Parathyroid adenoma (tissue), 2 donors: ENCODE results near the gene SEPTIN1.

ENCODE experiments used
- H2AFZ ChIP-seq: fragments of 300-600 bp; sonication (generic); one replicate; pipeline ENCODE4 v1.7.0; 2017; ENCODE audit warnings: antibody characterized with exemption, mild to moderate bottlenecking
- H3K27ac ChIP-seq: fragments of 300-600 bp; sonication (generic); one replicate; pipeline ENCODE4 v1.7.0; 2017
- H3K27me3 ChIP-seq: fragments of 300-600 bp; sonication (generic); one replicate; pipeline ENCODE4 v1.7.0; 2017; ENCODE audit warnings: low read length; ENCODE audit not compliant: control insufficient read depth, insufficient read depth
- H3K36me3 ChIP-seq: fragments of 300-600 bp; sonication (generic); one replicate; pipeline ENCODE4 v1.7.0; 2017; ENCODE audit warnings: low read length; ENCODE audit not compliant: control insufficient read depth, insufficient read depth
- H3K4me1 ChIP-seq: fragments of 300-600 bp; sonication (generic); one replicate; pipeline ENCODE4 v1.7.0; 2017; ENCODE audit warnings: control low read depth
- H3K4me2 ChIP-seq: fragments of 300-600 bp; sonication (generic); one replicate; pipeline ENCODE4 v1.7.0; 2017; ENCODE audit warnings: low read length
- H3K4me3 ChIP-seq: fragments of 300-600 bp; sonication (generic); one replicate; pipeline ENCODE4 v1.7.0; 2017; ENCODE audit warnings: low read depth, low read length
- H3K79me2 ChIP-seq: fragments of 300-600 bp; sonication (generic); one replicate; pipeline ENCODE4 v1.7.0; 2017; ENCODE audit warnings: control low read depth
- H3K9ac ChIP-seq: fragments of 300-600 bp; sonication (generic); one replicate; pipeline ENCODE4 v1.7.0; 2017; ENCODE audit warnings: mild to moderate bottlenecking
- H3K9me3 ChIP-seq: fragments of 300-600 bp; sonication (generic); one replicate; pipeline ENCODE4 v1.7.0; 2017; ENCODE audit warnings: low read length; ENCODE audit not compliant: control insufficient read depth
- TF ChIP-seq, protein P1 (sequence below): fragments of 300-600 bp; sonication (generic); IDR thresholded peaks from one replicate; pipeline ENCODE4 v1.7.0; 2017; ENCODE audit warnings: antibody characterized with exemption, mild to moderate bottlenecking
- donor health status: primary hyperparathyroidism.

The SEPTIN1 gene

DNA sequence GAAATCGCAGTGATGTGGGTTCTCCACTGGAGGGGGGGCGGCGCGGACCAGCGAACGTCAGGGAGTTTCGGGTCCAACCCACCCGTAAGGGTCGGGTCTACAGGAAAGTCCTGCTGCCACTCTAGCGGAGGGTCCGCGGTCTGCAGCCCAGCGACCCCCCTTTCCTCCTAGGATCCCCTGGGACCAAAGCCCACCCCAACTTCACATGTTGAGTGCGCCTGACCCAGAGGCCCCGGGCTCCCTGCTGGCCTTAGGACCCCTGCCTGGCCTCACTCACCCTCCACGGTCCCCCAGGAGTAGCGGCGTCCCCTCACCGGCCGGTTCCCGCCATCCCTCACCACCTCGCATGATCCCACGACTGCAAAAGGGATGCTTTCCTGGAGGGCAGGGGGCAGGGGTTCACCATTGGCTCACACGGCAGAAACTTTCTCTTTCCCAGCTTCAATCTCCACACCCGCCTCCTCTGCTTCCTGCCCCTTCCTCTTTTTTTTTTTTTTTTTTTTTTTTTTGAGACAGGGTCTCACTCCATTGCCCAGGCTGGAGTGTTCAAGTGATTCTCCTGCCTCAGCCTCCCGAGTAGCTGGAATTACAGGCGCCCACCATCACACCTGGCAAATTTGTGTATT is 3.1 kb downstream of the SEPTIN1 start:
- peak overlapping the region; percentile 98 for H3K4me3 ChIP-seq
- TF ChIP-seq, protein P1, sequence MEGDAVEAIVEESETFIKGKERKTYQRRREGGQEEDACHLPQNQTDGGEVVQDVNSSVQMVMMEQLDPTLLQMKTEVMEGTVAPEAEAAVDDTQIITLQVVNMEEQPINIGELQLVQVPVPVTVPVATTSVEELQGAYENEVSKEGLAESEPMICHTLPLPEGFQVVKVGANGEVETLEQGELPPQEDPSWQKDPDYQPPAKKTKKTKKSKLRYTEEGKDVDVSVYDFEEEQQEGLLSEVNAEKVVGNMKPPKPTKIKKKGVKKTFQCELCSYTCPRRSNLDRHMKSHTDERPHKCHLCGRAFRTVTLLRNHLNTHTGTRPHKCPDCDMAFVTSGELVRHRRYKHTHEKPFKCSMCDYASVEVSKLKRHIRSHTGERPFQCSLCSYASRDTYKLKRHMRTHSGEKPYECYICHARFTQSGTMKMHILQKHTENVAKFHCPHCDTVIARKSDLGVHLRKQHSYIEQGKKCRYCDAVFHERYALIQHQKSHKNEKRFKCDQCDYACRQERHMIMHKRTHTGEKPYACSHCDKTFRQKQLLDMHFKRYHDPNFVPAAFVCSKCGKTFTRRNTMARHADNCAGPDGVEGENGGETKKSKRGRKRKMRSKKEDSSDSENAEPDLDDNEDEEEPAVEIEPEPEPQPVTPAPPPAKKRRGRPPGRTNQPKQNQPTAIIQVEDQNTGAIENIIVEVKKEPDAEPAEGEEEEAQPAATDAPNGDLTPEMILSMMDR, result no peak

DNA sequence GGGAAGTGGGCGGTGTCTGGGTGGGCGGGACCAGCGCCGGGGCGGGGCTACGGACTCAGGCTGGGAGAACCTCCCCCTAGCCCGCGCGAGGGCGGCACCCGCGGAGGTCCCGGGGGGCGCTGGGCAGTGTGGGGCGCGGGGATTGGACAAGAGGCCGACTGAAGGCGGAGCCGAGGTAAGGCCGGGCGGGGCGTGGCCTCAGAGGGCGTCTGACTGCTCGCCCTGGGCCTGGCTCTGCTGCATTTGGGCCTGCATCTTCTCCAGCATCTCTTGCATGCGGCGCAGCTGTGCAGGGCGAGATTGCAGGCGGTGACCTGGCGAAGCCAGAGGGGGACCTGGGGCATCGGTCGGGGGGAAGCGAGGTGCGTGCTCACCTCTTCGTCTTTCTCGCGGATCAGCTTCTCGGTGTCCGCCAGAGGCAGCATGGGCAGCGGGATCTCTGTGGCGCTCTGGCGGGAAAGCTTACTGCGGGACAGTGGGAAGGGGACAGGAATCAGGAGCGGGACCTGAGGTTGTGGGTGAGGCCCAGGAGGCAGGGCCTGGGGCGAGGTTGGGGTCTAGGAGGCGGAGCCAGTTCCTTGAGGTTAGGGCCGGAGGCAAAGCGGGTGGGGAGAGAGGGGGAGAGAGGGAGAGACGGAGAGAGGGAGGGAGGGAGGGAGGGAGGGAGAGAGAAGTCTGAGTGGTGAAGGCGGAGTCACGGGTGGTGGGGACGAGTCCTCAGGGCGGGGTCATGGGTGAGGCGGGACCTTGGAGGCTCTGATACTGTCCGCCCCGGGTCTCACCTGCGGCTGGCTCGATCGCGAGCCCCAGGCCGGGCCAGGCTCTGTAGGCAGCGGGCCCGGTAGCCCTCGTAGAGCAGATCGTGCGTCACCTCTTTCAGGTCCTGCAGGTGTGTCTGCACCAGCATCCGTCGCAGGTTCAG is 3.9 kb downstream of the SEPTIN1 start:
- peak overlapping the region; percentile 93 for H2AFZ ChIP-seq
- no peaks in the 10 kb centered on the region for H3K79me2 ChIP-seq
- no peaks in the 10 kb centered on the region for H3K36me3 ChIP-seq

More for the DNA sequence above, 3.1 kb downstream of the SEPTIN1 start:
- Histone ChIP-seq H2AFZ (peak overlapping the region; percentile 49), H3K9ac (no peak overlapping the region), H3K4me2 (peak overlapping the region; percentile 85), H3K27me3 (no peaks in the 10 kb centered on the region), H3K27ac (peak overlapping the region; percentile 100), H3K79me2 (no peaks in the 10 kb centered on the region), H3K4me1 (peaks cover 4% of the 10 kb centered on the region), H3K36me3 (no peaks in the 10 kb centered on the region), H3K9me3 (no peaks in the 10 kb centered on the region)

DNA sequence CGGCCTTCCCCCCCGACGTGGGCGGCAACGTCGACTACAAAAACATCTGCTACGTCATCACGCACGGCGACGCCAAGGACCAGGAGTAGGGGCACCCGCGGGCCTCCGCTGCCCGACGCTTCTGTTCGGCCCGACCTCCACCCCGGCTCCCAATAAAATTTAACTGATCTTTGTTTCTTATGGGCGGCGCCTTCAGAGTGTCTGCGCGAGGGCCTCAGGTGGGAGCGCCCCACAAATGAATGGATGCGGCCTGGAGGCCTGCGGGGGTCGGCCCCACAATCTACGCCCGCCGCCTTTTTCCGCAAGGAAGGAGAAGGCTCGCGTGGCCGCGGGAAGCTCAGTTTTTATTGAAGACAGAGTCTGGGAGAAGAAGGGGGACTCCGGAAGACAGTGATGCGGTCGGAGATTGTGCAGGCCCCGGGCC is 4.5 kb downstream of the SEPTIN1 start:
- no peaks in the 10 kb centered on the region for H3K27me3 ChIP-seq
- peak overlapping the region; percentile 100 for H3K4me2 ChIP-seq
- peak overlapping the region; percentile 98 for H3K4me3 ChIP-seq
- H3K27ac ChIP-seq, result peak overlapping the region; percentile 100
- H3K79me2 ChIP-seq, result no peaks in the 10 kb centered on the region
- H3K9ac ChIP-seq, result peak overlapping the region; percentile 98
- H3K9me3 ChIP-seq, result no peaks in the 10 kb centered on the region
- no peaks in the 10 kb centered on the region for H3K36me3 ChIP-seq
- peaks cover 4% of the 10 kb centered on the region for H3K4me1 ChIP-seq
- TF ChIP-seq, protein P1, result no peak
- peak overlapping the region; percentile 93 for H2AFZ ChIP-seq

More for the DNA sequence above, 3.9 kb downstream of the SEPTIN1 start:
- Histone ChIP-seq H3K27ac (peak overlapping the region; percentile 100), H3K4me2 (peak overlapping the region; percentile 100), H3K4me3 (peak overlapping the region; percentile 98), H3K27me3 (no peaks in the 10 kb centered on the region), H3K4me1 (peaks cover 4% of the 10 kb centered on the region), H3K9me3 (no peaks in the 10 kb centered on the region), H3K9ac (peak overlapping the region; percentile 70)
- TF ChIP-seq, protein P1, result no peak

- no peaks in the 10 kb centered on the region for H3K36me3 ChIP-seq
- TF ChIP-seq, protein P1, result no peak
- no peaks in the 10 kb centered on the region for H3K9me3 ChIP-seq
These were observed 5.1 kb downstream of the SEPTIN1 start for GRCh38 chr16:30377050-30377811.

More at GRCh38 chr16:30377050-30377811, 5.1 kb downstream of the SEPTIN1 start:
- peak overlapping the region; percentile 98 for H3K4me3 ChIP-seq
- H3K4me1 ChIP-seq, result peaks cover 4% of the 10 kb centered on the region
- H3K79me2 ChIP-seq, result no peaks in the 10 kb centered on the region
- H3K9ac ChIP-seq, result peak overlapping the region; percentile 98
- peak overlapping the region; percentile 100 for H3K27ac ChIP-seq
- H3K4me2 ChIP-seq, result peak overlapping the region; percentile 100
- H3K27me3 ChIP-seq, result no peaks in the 10 kb centered on the region
- peak overlapping the region; percentile 93 for H2AFZ ChIP-seq
